T-cell (primary cell): ENCODE results near the gene HBEGF. TPM values are rescaled to one million over a fixed set of nuclear protein-coding genes. Genes with fewer than 3 reads are reported as not detected.

ENCODE experiments used
- ATAC-seq, 4 experiments: fragments of 200-7000 bp in 3 of 4; fragments of 150-1000 bp in 1 of 4; cut with Tn5 transposase; replicated peaks in 1 of 4; 1 replicate in 3 of 4; 2 replicates in 1 of 4; pipeline ENCODE4 v1.10.0; 2021; ENCODE audit warnings: moderate library complexity in 3 of 4, mild to moderate bottlenecking in 2 of 4, moderate number of reproducible peaks in 1 of 4
- CTCF ChIA-PET, 2 donors: fragments of 300-600 bp; sonication (Branson Sonifier 250); formaldehyde crosslinking; loops; one replicate each; lab custom pipeline; 2022; ENCODE audit warnings: antibody characterized with exemption in 2 of 2; lab: Charles Lee
- POLR2A ChIA-PET, 2 donors: fragments of 300-600 bp; sonication (Branson Sonifier 250); formaldehyde crosslinking; loops; one replicate each; lab custom pipeline; 2022; ENCODE audit warnings: antibody characterized with exemption in 2 of 2; lab: Charles Lee
- DNase-seq, 35 experiments: peaks; one replicate each; pipeline versions ENCODE4 v3.0.0 to v3.0.0-alpha.2; 2013 to 2023
- H3K27ac ChIP-seq: one replicate; pipeline ENCODE4 v1.5.1; 2013; ENCODE audit warnings: low read length
- H3K27me3 ChIP-seq, 2 experiments: replicated peaks in 1 of 2; 1 replicate in 1 of 2; 2 replicates in 1 of 2; pipeline versions ENCODE4 v1.6.1 to v1.7.0; 2013; ENCODE audit warnings: low read length in 1 of 2, mixed read lengths in 1 of 2; ENCODE audit not compliant: control insufficient read depth in 2 of 2, insufficient read depth in 2 of 2; ENCODE audit errors: extremely low read depth in 1 of 2
- H3K36me3 ChIP-seq, 2 donors: 1 replicate in 1 of 2; 2 replicates in 1 of 2; pipeline versions ENCODE4 v1.6.1 to v1.7.0; 2013; ENCODE audit warnings: low read length in 1 of 2; ENCODE audit not compliant: control insufficient read depth in 2 of 2, insufficient read depth in 1 of 2; ENCODE audit errors: extremely low read depth in 1 of 2
- H3K4me1 ChIP-seq, 2 experiments: 1 replicate in 1 of 2; 2 replicates in 1 of 2; pipeline versions ENCODE4 v1.6.1 to v1.7.0; 2013; ENCODE audit warnings: low read length in 2 of 2, mixed read lengths in 1 of 2; ENCODE audit not compliant: insufficient read depth in 2 of 2, control insufficient read depth in 1 of 2; ENCODE audit errors: extremely low read depth in 1 of 2
- H3K4me3 ChIP-seq, 2 donors: 1 replicate in 1 of 2; 2 replicates in 1 of 2; pipeline versions ENCODE4 v1.5.1 to v1.7.0; 2013; ENCODE audit warnings: mild to moderate bottlenecking in 2 of 2, low read length in 1 of 2, moderate library complexity in 1 of 2; ENCODE audit not compliant: control insufficient read depth in 1 of 2; ENCODE audit errors: extremely low read depth in 1 of 2
- H3K9me3 ChIP-seq: 2 replicates; pipeline ENCODE4 v1.7.0; 2013
- H3K27ac Mint-ChIP-seq, 2 donors: one replicate each; pipeline ENCODE4 v1.8.0; 2020 to 2021; ENCODE audit warnings: mild to moderate bottlenecking in 2 of 2, mixed read lengths in 2 of 2
- H3K27me3 Mint-ChIP-seq, 2 donors: one replicate each; pipeline ENCODE4 v1.8.0; 2021 to 2022; ENCODE audit warnings: mixed read lengths in 2 of 2
- H3K36me3 Mint-ChIP-seq: one replicate; pipeline ENCODE4 v1.8.0; 2021; ENCODE audit warnings: mixed read lengths
- H3K4me1 Mint-ChIP-seq, 3 donors: one replicate each; pipeline ENCODE4 v1.8.0; 2020 to 2022; ENCODE audit warnings: mixed read lengths in 3 of 3, mild to moderate bottlenecking in 1 of 3
- H3K4me3 Mint-ChIP-seq, 3 donors: one replicate each; pipeline ENCODE4 v1.8.0; 2020 to 2022; ENCODE audit warnings: mild to moderate bottlenecking in 3 of 3, mixed read lengths in 3 of 3, moderate library complexity in 3 of 3
- H3K9me3 Mint-ChIP-seq, 3 donors: one replicate each; pipeline ENCODE4 v1.8.0; 2020 to 2022; ENCODE audit warnings: mixed read lengths in 3 of 3
- WGBS: methylation state at CpG from one replicate; pipeline ENCODE4 v1.1.5; 2013; ENCODE audit warnings: missing lambda C conversion rate; ENCODE audit not compliant: insufficient coverage; 5-methylcytosine and 5-hydroxymethylcytosine counted together
- total RNA-seq, 35 experiments: library from RNA in 6 of 35; stranded (reverse) in 6 of 35; fragments of 120-200 nt in 1 of 35; gene quantifications; one replicate each; pipeline versions ENCODE4 v1.2.1 to v1.2.4 and lab custom pipeline; 2013 to 2026

The HBEGF gene
- total RNA-seq, 5 donors from 2014 or later (not counting 1 experiment from before 2014, with no cell fraction given), result 0.47 to 2.8 (median 1.9) TPM

DNA sequence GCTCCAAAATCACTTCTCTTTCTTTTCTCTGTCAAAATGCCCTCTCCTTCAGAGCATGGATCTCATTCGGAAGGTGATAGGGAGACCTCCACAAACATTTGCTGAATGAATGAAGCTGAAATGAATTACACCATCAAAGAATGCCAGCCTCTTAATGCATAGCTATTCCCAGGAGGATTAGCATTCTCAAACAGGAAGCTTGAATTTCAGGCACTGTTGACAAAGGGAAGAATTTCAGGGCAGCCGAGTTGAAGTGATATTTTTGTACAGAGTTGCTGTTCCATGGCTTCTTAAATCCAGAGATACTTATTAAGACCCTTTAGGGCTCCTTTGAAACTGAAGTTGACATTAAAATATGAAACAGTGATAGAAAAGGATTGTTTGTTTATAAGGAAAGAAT, 18.8 kb downstream of the HBEGF start:
- H3K27ac ChIP-seq, result no peak overlapping the region
- H3K9me3 Mint-ChIP-seq, result no peaks in the 10 kb centered on the region
- H3K27me3 Mint-ChIP-seq, result no peaks in the 10 kb centered on the region
- H3K9me3 ChIP-seq, result no peaks in the 10 kb centered on the region
- no peak overlapping the region for H3K4me3 Mint-ChIP-seq
- no peak overlapping the region for H3K27ac Mint-ChIP-seq
- ATAC-seq (no peak), DNase-seq (no peak)
- 50% methylated on average over 1 of the region's 2 CpGs for WGBS
- ChIA-PET CTCF (interaction anchor here in 1 of 2 donors (0.6 to 0.9 kb wide), 2 partner anchors 24 to 31 kb away, joined by 4 to 5 read pairs; no protein-coding TSS in a partner anchor), POLR2A (no interaction called here)
- no peaks in the 10 kb centered on the region for H3K4me1 Mint-ChIP-seq
- H3K36me3 ChIP-seq, result no peaks in the 10 kb centered on the region
- H3K27me3 ChIP-seq, result peaks cover 0 to 6% of the 10 kb centered on the region in 2 experiments
- peaks cover 2% of the 10 kb centered on the region for H3K36me3 Mint-ChIP-seq
- no peak overlapping the region for H3K4me3 ChIP-seq
- no peaks in the 10 kb centered on the region for H3K4me1 ChIP-seq

DNA sequence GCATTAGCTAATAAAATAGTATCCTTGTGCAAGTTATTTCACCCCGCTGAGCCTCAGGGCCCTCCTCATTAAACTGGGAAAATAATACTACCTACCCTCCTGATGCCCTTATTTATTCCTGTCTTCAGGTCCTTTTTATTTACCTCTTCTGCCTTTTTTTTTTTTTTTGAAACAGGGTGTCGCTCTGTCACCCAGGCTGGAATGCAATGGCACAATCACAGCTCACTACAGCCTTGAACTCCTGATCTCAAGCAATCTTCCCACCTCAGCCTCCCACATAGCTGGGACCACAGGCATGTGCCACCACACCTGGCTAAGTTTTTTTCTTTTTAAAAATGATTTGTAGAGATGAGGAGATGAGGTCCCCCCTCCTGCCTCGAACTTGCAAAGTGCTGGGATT, 20.9 kb downstream of the HBEGF start:
- no peak overlapping the region for H3K4me3 ChIP-seq
- ChIA-PET CTCF (no interaction called here), POLR2A (interaction anchor here in 1 of 2 donors (0.7 kb wide), 1 partner anchor 107 kb away, joined by 6 read pairs; no protein-coding TSS in a partner anchor)
- no peaks in the 10 kb centered on the region for H3K36me3 ChIP-seq
- no peaks in the 10 kb centered on the region for H3K36me3 Mint-ChIP-seq
- DNase-seq, result no peak
- H3K4me1 Mint-ChIP-seq, result no peaks in the 10 kb centered on the region
- H3K4me3 Mint-ChIP-seq, result no peak overlapping the region
- no CpG with 5 or more reads among the region's 3 CpGs for WGBS
- H3K27me3 ChIP-seq, result peaks cover 0 to 8% of the 10 kb centered on the region in 2 experiments
- H3K27ac Mint-ChIP-seq, result no peak overlapping the region
- no peaks in the 10 kb centered on the region for H3K4me1 ChIP-seq
- H3K27me3 Mint-ChIP-seq, result no peaks in the 10 kb centered on the region
- H3K27ac ChIP-seq, result no peak overlapping the region
- no peaks in the 10 kb centered on the region for H3K9me3 ChIP-seq
- no peaks in the 10 kb centered on the region for H3K9me3 Mint-ChIP-seq
- no peak for ATAC-seq

DNA sequence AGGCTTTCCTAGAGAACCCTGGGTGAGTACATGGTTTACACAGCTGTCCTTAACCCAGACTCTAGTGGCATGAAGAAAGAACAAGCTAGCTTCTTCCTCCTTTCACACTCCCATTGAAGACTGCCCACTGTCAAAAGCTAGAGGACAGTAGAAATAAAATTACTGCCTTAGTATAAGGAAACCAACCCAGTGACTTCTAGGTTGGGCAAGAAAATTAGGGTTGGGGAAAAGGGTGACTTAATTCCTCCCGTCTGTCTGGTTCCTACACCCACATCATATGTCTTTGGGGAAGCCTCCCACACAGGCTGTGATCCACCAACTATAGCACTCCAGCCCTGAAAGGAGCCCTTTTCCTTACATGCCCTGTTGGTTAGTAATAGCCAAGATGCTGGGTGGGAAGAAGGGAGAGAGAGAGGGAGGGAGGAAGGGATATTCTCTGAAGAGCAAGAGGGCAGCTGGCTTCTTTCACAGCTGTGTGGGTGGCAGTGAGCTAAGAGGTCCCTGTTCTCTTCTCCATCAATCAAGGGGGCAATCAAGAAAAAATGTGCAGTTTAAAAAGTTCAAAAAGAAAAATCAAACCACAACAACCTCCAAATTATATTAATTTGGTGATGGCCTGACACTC, 21.7 kb downstream of the HBEGF start:
- Mint-ChIP-seq H3K27ac (no peak overlapping the region), H3K9me3 (no peaks in the 10 kb centered on the region), H3K4me3 (no peak overlapping the region), H3K36me3 (no peaks in the 10 kb centered on the region), H3K4me1 (no peaks in the 10 kb centered on the region), H3K27me3 (no peaks in the 10 kb centered on the region)
- Histone ChIP-seq H3K27me3 (peaks cover 0 to 8% of the 10 kb centered on the region in 2 experiments), H3K36me3 (no peaks in the 10 kb centered on the region), H3K4me3 (no peak overlapping the region), H3K27ac (no peak overlapping the region), H3K9me3 (no peaks in the 10 kb centered on the region), H3K4me1 (no peaks in the 10 kb centered on the region)
- DNase-seq (no peak), ATAC-seq (no peak)
- CTCF ChIA-PET, result interaction anchor here (0.7 kb wide), 2 partner anchors 11 to 1502 kb away, joined by 3 read pairs; no protein-coding TSS in a partner anchor
- POLR2A ChIA-PET, result interaction anchor here in 1 of 2 donors (0.6 to 0.7 kb wide), 2 partner anchors 11 to 108 kb away, joined by 6 read pairs; no protein-coding TSS in a partner anchor
- no CpG with 5 or more reads among the region's 1 CpG for WGBS

DNA sequence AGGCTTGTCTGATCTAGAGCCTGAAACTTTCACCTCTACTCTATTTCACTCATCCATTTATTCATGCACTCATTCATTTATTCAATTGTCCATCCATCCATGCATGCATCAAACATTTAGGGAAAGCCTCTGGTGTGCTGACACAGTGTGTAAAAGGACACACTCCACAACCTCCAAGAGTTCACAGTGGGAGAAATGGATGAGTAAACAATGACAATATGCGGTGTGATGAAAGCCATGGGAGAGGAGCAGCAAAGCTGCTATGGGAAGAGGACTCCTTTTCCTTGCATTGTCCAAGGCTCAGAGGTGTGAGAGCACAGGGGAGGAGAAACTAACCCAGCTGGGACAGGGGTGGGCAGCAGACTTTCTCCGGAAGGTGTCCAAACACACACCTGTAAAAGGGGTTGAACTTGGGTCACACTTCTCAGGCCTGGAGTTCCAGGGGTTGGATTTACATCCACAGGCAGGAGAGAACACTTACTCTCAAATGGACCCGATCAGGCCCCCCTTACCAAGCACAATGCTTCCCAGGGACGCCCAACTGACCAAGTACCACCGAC, 22.3 kb downstream of the HBEGF start:
- CTCF ChIA-PET, result interaction anchor here (0.7 kb wide), 2 partner anchors 11 to 1502 kb away, joined by 3 read pairs; no protein-coding TSS in a partner anchor
- no peaks in the 10 kb centered on the region for H3K9me3 Mint-ChIP-seq
- no peaks in the 10 kb centered on the region for H3K4me1 Mint-ChIP-seq
- H3K4me3 Mint-ChIP-seq, result no peak overlapping the region
- POLR2A ChIA-PET, result interaction anchor here in 1 of 2 donors (0.6 kb wide), 1 partner anchor 10 kb away, joined by 6 read pairs; no protein-coding TSS in a partner anchor
- H3K36me3 Mint-ChIP-seq, result no peaks in the 10 kb centered on the region
- Histone ChIP-seq H3K9me3 (no peaks in the 10 kb centered on the region), H3K27ac (no peak overlapping the region), H3K4me3 (no peak overlapping the region), H3K36me3 (no peaks in the 10 kb centered on the region), H3K27me3 (peaks cover 0 to 8% of the 10 kb centered on the region in 2 experiments), H3K4me1 (no peaks in the 10 kb centered on the region)
- DNase-seq, result no peak
- H3K27me3 Mint-ChIP-seq, result no peaks in the 10 kb centered on the region
- no peak overlapping the region for H3K27ac Mint-ChIP-seq
- no peak for ATAC-seq
- WGBS, result 100% methylated on average over 1 of the region's 5 CpGs

DNA sequence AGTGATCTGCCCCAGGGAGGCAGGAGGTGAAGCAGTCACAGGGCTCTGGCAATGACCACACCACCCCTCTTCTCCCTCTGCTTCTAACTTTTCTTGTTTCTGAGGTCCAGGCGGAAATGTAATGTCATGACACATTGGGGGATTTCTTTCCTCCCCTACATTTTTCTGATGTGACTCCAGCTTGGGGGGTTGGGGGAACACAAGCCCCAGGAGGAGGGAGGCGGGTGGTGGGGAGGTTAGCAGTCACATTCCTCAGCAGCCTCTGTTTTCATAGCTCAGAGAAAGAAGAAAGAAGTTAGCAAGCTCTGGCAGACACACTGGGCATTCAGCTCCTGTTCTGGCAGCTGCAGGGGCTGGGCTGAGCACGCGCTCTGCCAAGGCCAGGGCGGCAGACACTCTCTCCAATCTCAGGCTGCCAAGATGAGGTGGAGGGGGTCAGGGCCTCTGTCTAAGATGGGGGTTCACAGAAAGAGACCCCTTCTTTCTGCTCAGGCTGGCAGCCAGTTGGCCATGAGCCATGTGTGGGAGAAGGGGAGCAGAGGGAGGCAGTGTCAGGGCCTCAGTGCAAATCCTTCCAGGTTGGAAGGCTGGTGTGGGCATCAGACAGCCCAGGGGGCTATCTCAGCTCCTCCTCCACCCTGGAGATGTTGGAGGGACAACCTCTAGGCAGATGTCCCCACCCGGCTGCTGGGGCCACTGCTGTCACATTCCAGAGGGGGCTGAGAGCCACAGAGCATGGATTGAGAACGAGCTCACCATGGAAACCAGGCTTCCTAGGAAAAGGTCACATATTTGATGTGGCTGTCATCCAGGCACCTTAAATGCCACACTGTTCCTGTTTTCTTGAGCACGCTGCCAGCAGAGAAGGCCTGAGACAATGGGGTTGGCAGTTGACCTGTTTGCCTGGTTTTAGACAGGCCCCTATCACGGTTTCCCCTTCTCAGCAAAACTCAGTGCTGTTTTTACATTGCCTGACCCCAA, 23.4 kb downstream of the HBEGF start:
- H3K27ac Mint-ChIP-seq, result no peak overlapping the region
- no peak overlapping the region for H3K4me3 Mint-ChIP-seq
- ChIA-PET POLR2A (interaction anchor here (0.6 to 0.7 kb wide), 3 partner anchors 41 to 108 kb away, joined by 3 to 7 read pairs (median 4); no protein-coding TSS in a partner anchor), CTCF (interaction anchor here in 1 of 2 donors (0.7 kb wide), 1 partner anchor 83 kb away, joined by 3 read pairs; no protein-coding TSS in a partner anchor)
- H3K9me3 Mint-ChIP-seq, result no peaks in the 10 kb centered on the region
- peaks cover 0 to 8% of the 10 kb centered on the region in 2 experiments for H3K27me3 ChIP-seq
- DNase-seq (no peak), ATAC-seq (no peak)
- no peak overlapping the region for H3K4me3 ChIP-seq
- no peaks in the 10 kb centered on the region for H3K4me1 Mint-ChIP-seq
- 82% methylated on average over 5 of the region's 9 CpGs for WGBS
- H3K9me3 ChIP-seq, result no peaks in the 10 kb centered on the region
- no peaks in the 10 kb centered on the region for H3K4me1 ChIP-seq
- H3K36me3 Mint-ChIP-seq, result no peaks in the 10 kb centered on the region
- no peak overlapping the region for H3K27ac ChIP-seq
- H3K36me3 ChIP-seq, result no peaks in the 10 kb centered on the region
- H3K27me3 Mint-ChIP-seq, result no peaks in the 10 kb centered on the region

DNA sequence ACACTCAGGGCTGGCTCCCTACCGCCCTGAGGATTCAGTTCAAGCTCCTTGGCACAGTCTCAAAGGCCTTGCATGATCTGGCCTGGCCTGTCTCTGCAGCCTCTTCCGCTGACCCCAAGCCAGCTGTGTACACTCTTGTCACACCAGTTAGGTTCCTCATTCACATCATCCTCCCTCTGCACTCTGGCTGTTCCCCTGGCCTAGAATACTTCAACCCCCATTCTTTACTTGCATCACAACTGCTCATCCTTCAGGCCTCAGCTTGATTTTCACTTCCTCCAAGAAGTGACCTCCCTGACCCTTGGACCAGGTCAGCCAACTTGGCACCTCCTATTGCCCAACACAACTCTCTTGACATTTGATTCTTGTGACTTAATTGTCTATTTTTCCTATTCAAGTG, 24.6 kb downstream of the HBEGF start:
- WGBS, result 83% methylated on average over 2 of the region's 2 CpGs
- POLR2A ChIA-PET, result interaction anchor here in 1 of 2 donors (0.6 kb wide), 1 partner anchor 22 kb away, joined by 5 read pairs; no protein-coding TSS in a partner anchor
- H3K4me3 Mint-ChIP-seq, result no peak overlapping the region
- no peak overlapping the region for H3K27ac Mint-ChIP-seq
- H3K4me3 ChIP-seq, result no peak overlapping the region
- no peaks in the 10 kb centered on the region for H3K27me3 Mint-ChIP-seq
- ATAC-seq (no peak), DNase-seq (peak in 2 of 35 experiments; percentile 10 to 17)
- H3K27ac ChIP-seq, result no peak overlapping the region
- CTCF ChIA-PET, result interaction anchor here in 1 of 2 donors (0.6 kb wide), 1 partner anchor 15 kb away, joined by 3 read pairs; no protein-coding TSS in a partner anchor
- no peaks in the 10 kb centered on the region for H3K9me3 Mint-ChIP-seq
- no peaks in the 10 kb centered on the region for H3K4me1 ChIP-seq
- no peaks in the 10 kb centered on the region for H3K9me3 ChIP-seq
- no peaks in the 10 kb centered on the region for H3K4me1 Mint-ChIP-seq
- H3K36me3 ChIP-seq, result no peaks in the 10 kb centered on the region
- H3K27me3 ChIP-seq, result peaks cover 0 to 8% of the 10 kb centered on the region in 2 experiments
- no peaks in the 10 kb centered on the region for H3K36me3 Mint-ChIP-seq
